ENCODE measurements around the gene MYBL2.

DNA sequence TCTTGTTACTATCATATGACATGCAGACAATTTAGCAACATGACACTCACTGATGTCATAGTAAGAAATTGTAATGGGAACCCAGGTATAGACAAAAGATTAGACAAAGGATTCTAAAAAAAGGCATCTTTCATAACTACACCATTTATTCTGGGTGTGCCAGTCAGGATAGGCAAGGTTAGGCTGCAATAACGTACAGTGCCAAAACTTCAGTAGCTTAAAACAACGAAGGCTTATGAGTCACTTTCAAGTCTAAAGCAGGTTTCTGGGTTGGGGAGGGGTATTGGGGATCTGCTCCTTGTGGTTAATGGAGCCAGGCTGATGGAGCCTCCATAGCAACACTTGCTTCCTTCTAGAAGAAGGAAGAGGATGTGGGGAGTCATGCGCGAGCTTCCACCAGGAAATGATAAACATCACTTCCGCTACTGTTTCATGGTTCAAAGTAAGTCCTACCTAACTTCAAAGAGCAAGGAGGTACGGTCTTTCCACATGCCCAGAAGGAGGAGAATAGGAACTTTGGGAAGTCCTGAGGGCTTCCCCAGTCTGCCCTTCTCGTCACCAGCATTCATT, 61.9 kb downstream of the MYBL2 start:
- TF ChIP-seq, protein P1, sequence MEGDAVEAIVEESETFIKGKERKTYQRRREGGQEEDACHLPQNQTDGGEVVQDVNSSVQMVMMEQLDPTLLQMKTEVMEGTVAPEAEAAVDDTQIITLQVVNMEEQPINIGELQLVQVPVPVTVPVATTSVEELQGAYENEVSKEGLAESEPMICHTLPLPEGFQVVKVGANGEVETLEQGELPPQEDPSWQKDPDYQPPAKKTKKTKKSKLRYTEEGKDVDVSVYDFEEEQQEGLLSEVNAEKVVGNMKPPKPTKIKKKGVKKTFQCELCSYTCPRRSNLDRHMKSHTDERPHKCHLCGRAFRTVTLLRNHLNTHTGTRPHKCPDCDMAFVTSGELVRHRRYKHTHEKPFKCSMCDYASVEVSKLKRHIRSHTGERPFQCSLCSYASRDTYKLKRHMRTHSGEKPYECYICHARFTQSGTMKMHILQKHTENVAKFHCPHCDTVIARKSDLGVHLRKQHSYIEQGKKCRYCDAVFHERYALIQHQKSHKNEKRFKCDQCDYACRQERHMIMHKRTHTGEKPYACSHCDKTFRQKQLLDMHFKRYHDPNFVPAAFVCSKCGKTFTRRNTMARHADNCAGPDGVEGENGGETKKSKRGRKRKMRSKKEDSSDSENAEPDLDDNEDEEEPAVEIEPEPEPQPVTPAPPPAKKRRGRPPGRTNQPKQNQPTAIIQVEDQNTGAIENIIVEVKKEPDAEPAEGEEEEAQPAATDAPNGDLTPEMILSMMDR (IDR thresholded peaks at IDR 0.05; ENCODE audit: poor library complexity), result no peak
- TF ChIP-seq EZH2phosphoT487 (IDR thresholded peaks at IDR 0.05; ENCODE audit: low read depth, severe bottlenecking, unreplicated experiment) (no peak), EZH2 (IDR thresholded peaks at IDR 0.05; ENCODE audit: borderline replicate concordance) (no peak)
